Karpas-422 (cell line): ENCODE measurements around the gene GRK6. TPM values are rescaled to one million over a fixed set of nuclear protein-coding genes. Genes with fewer than 3 reads are reported as not detected.
A peak's percentile ranks its signal among the peaks of the same experiment; 100 is the strongest.

Source experiments
- DNase-seq: peaks from one replicate; pipeline ENCODE4 v3.0.0-alpha.2; 2015
- H2AFZ ChIP-seq: fragments of 200-600 bp; sonication (generic); 2 replicates; pipeline ENCODE4 v1.6.1; 2014; ENCODE audit warnings: antibody characterized with exemption, low read length, mixed read lengths
- H3K27ac ChIP-seq: fragments of 200-600 bp; sonication (generic); 2 replicates; pipeline ENCODE4 v1.5.1; 2014; ENCODE audit warnings: mild to moderate bottlenecking, low read length, moderate library complexity
- H3K27me3 ChIP-seq: fragments of 200-600 bp; sonication (generic); 2 replicates; pipeline ENCODE4 v1.6.1; 2014; ENCODE audit warnings: low read length, mixed read lengths
- H3K36me3 ChIP-seq: fragments of 200-600 bp; sonication (generic); 2 replicates; pipeline ENCODE4 v1.6.1; 2014; ENCODE audit warnings: low read length, mixed read lengths; ENCODE audit not compliant: insufficient read depth
- H3K4me1 ChIP-seq: fragments of 200-600 bp; sonication (generic); 2 replicates; pipeline ENCODE4 v1.6.1; 2014; ENCODE audit warnings: mild to moderate bottlenecking, low read length, mixed read lengths
- H3K4me2 ChIP-seq: fragments of 200-600 bp; sonication (generic); 2 replicates; pipeline ENCODE4 v1.6.1; 2014; ENCODE audit warnings: low read length, low read depth, mild to moderate bottlenecking; ENCODE audit not compliant: poor library complexity, severe bottlenecking
- H3K4me3 ChIP-seq: fragments of 200-600 bp; sonication (generic); 2 replicates; pipeline ENCODE4 v1.5.1; 2014; ENCODE audit warnings: mild to moderate bottlenecking, antibody characterized with exemption, low read length, mixed read lengths
- H3K79me2 ChIP-seq: fragments of 200-600 bp; sonication (generic); 2 replicates; pipeline ENCODE4 v1.6.1; 2014; ENCODE audit warnings: mild to moderate bottlenecking, low read length, mixed read lengths
- H3K9ac ChIP-seq: fragments of 200-600 bp; sonication (generic); 2 replicates; pipeline ENCODE4 v1.6.0; 2014; ENCODE audit warnings: low read length
- H3K9me2 ChIP-seq: fragments of 200-600 bp; sonication (generic), shearing (Covaris generic); replicated peaks from 2 replicates; pipeline ENCODE4 v1.6.0; 2014; ENCODE audit warnings: mild to moderate bottlenecking, low read length, moderate library complexity; ENCODE audit not compliant: insufficient read depth
- H3K9me3 ChIP-seq: fragments of 300-700, 200-600 bp; sonication (generic); 2 replicates; pipeline ENCODE4 v1.6.1; 2014; ENCODE audit warnings: low read length, mixed read lengths
- H4K20me1 ChIP-seq: fragments of 200-600 bp; sonication (generic); 2 replicates; pipeline ENCODE4 v1.6.1; 2014; ENCODE audit warnings: mild to moderate bottlenecking, antibody characterized with exemption, low read length, low read depth; ENCODE audit not compliant: insufficient read depth
- total RNA-seq: library from RNA; depleted of rRNA; stranded (reverse); fragments of >200 nt; shearing (Covaris generic); gene quantifications from 2 replicates; pipeline ENCODE4 v1.2.3, GENCODE V29; 2014; ENCODE audit warnings: low replicate concordance

GRK6 gene
- total RNA-seq, 1 experiment from 2014 or later: 45.5 TPM

DNA sequence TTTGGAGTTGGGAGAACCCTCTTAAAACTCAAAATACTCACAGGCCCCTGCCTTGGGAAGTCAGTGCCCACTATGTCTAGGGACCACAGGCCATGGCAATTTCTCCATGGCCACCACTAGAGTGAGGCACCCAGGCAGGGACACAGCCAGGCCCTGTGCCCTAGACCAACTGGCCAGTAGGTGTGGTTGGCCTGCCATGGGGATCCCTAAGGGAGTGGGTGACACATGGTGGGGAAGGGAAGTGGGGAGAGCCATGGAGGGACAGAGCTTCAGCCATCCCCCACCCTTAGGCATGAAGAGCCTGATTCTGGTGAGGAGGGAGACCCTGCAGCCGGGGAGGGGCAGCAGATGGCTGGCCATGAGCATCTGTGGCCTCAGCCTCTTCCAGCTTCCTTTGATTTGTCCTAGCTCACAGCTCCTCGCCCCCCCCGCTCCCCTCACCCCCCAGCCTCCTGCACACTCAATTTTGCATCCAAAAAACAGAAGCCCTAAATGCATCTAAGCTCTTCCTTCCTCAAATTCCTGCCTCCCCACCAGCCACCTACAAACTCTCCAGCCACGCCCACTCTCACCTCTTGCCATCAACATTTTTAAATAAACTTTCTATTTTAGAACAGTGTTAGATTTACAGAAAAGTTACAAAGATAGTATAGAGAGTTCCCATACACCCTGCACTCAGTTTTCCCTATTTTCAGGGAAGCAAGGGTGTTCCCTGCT, 48.5 kb downstream of the GRK6 start:
- Histone ChIP-seq H3K4me2 (no peak overlapping the region), H3K79me2 (peaks cover 23% of the 10 kb centered on the region), H3K9ac (no peak overlapping the region), H3K9me2 (no peaks in the 10 kb centered on the region), H3K27ac (no peak overlapping the region), H3K4me1 (peaks cover 28% of the 10 kb centered on the region), H2AFZ (no peak overlapping the region), H4K20me1 (no peaks in the 10 kb centered on the region; the same call in 1 of the 2 replicates), H3K27me3 (no peaks in the 10 kb centered on the region), H3K36me3 (no peaks in the 10 kb centered on the region), H3K4me3 (no peak overlapping the region), H3K9me3 (no peaks in the 10 kb centered on the region)
- DNase-seq: no peak

DNA sequence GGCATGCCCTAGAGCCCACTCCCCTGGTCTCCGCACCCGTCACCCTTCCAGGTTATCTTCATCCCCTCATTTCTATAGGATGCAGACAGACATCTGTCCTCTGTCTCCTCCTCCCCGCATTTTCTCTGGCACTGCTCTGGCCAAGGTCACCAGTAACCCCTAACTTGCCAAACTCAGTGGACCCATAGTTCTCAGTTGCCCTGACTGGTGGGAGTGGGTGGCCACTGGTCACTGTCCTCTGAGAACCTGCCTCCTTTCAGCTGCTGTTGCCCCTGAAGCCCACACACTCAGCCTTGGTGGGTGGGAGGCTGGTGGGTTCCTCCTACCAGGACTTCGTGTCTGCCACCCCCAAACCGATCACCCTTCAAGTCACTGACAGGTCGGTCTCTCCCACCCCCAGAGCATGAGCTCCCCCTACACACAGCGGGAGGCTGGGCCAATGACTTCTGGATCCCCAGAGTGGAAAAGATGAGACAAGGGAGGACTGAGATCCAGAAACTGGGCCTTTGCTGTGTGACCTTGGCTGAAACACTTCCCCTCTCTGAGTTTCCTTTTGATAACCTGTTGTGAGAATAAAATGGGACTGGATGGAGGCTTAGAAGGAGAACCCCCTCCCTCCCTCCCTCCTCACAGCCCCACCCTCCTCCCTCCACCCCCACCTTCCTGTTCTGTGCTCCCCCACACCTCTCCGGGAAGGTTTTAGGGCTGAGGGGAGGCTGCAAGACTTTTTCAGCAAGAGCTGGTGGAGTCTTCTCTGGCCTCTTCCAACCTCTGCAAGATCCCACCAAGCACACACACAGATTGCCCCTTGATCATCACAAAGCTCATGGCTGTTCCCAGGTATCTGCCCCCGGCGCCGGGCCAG, 49.3 kb downstream of the GRK6 start:
- peaks cover 28% of the 10 kb centered on the region for H3K4me1 ChIP-seq
- no peak overlapping the region for H2AFZ ChIP-seq

DNA sequence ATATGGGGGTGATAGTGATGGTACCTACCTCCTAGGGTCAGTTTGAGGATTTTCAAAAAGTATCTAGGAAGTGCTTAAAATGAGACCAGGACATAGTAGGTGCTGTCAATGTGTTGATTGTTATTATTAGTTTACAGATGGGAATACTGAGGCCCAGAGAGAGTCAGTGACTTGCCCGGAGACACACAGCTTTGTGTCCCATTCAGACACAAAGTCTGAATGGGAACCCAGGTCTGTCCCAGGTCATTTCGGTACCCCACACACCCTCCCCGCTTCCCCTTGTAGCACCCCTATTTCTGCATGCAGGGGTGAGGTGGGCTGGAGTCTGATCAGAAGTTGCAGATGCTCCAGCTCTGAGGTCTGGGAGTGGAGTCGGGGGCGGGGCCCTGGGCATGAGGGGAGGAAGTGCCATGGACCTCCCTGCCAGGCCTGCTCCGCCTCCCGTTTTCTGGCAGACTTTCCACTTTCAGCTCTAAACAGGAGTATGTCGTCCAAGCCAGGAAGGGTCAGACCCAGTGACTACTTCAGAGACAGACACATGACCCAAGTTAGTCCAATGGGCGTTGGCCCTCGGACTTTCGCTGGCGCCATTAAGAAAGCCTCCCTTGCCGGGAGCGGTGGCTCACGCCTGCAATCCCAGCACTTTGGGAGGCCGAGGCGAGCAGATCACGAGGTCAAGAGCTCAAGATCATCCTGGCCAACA, 50.2 kb downstream of the GRK6 start:
- Histone ChIP-seq H2AFZ (no peak overlapping the region), H4K20me1 (no peaks in the 10 kb centered on the region; the same call in 1 of the 2 replicates), H3K79me2 (peaks cover 10% of the 10 kb centered on the region), H3K27ac (no peak overlapping the region), H3K4me1 (peaks cover 25% of the 10 kb centered on the region), H3K9me2 (no peaks in the 10 kb centered on the region), H3K4me3 (no peak overlapping the region), H3K9ac (no peak overlapping the region), H3K9me3 (no peaks in the 10 kb centered on the region), H3K4me2 (no peak overlapping the region), H3K27me3 (no peaks in the 10 kb centered on the region), H3K36me3 (no peaks in the 10 kb centered on the region; the same call in 1 of the 2 replicates)
- DNase-seq: no peak

More for the DNA sequence above, 49.3 kb downstream of the GRK6 start:
- peaks cover 19% of the 10 kb centered on the region for H3K79me2 ChIP-seq
- no peak overlapping the region for H3K4me2 ChIP-seq
- no peaks in the 10 kb centered on the region for H3K9me3 ChIP-seq
- no peaks in the 10 kb centered on the region for H3K9me2 ChIP-seq
- H3K27ac ChIP-seq: no peak overlapping the region
- no peak for DNase-seq
- no peaks in the 10 kb centered on the region for H3K36me3 ChIP-seq
- H3K4me3 ChIP-seq: no peak overlapping the region
- no peak overlapping the region for H3K9ac ChIP-seq
- H4K20me1 ChIP-seq: no peaks in the 10 kb centered on the region; the same call in 1 of the 2 replicates
- no peaks in the 10 kb centered on the region for H3K27me3 ChIP-seq

DNA sequence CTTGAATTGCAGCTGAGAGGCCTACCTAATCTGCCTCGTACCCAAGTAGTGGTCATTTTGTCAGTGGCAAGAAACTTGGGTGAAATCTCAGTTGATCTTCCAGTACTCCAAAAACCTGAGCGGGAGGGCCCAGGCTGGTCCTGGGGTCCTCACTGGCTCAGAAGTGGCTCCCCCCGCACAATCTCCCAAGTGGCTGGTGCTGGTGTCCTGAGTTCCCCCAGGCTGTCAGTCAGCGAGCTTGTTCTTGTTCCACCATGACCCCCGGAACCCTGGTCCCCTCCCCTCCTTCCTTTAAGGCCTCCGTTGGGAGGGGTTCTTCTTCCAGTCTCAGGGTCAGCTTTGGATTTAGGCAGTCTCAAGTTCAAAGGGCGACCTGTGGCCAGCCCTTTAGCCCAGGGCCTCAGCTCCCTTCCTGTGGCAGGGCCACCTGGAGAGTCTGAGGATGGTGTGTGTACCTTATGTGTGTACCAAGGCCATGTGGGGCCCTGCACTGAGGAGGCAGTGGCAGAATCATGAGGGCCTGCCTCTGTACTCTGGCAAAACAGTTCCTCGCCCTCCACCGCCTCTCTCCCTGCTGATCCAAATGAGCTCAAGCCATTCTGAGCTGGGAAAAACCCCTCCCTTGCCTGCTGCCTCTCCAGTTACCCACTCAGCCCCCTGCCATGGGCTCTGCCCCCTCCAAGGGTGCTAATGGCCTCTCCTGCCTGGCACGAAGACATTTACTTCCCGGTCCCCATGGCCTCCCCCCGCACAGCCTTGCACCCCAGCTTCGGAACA, 51.4 kb downstream of the GRK6 start:
- Histone ChIP-seq H3K9me2 (no peaks in the 10 kb centered on the region), H3K9me3 (no peaks in the 10 kb centered on the region), H3K27ac (no peak overlapping the region), H3K36me3 (no peaks in the 10 kb centered on the region; the same call in 1 of the 2 replicates), H3K4me1 (peaks cover 16% of the 10 kb centered on the region), H3K9ac (no peak overlapping the region), H3K27me3 (no peaks in the 10 kb centered on the region), H3K4me3 (no peak overlapping the region), H4K20me1 (no peaks in the 10 kb centered on the region), H3K4me2 (no peak overlapping the region), H3K79me2 (no peaks in the 10 kb centered on the region), H2AFZ (no peak overlapping the region)
- no peak for DNase-seq

DNA sequence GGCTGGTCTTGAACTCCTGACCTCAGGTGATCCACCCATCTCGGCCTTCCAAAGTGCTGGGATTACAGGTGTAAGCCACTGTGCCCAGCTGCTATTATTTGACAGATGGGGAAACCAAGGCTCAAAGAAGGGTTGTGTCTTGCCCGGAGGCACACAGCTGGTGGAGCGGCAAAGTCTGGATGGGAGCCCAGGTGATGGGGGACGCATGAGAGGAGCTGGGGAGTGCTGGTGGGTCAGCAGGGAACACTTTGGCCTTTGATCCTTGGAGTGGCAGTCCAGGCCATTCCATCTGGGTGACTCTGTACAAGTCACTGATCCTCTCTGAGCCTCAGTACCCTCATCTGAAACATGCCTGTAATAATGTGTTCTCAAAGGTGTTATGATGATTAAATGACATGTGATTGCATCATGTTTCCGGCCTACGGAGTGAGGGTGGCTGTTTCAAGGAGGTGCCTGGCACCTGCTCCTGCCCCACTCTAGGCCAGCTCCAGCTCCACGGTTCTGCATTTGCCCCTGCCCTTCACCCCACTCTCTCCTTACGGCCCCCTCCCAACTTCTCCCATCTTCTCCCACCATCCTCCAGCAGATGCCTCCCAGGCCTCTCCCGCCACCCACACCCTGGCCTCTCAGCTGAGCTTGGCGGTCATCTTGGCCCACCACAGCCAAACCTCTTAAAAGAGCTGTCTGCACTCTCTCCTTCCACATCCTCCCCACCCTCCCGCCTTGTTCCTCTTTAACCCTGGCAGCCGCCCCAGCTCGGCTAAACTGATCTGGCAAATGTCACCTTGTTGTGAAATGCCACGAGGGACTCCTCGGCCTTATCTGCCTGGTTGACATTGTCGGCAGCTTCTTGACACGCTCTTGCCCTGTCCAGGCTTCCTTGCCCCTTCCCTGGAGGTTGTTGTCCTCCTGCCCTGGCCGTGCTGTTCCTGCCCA, 52.5 kb downstream of the GRK6 start:
- Histone ChIP-seq H3K27ac (peak overlapping the region; percentile 40; the same call in 1 of the 2 replicates), H3K9me3 (no peaks in the 10 kb centered on the region), H3K79me2 (no peaks in the 10 kb centered on the region), H3K9me2 (no peaks in the 10 kb centered on the region), H4K20me1 (no peaks in the 10 kb centered on the region), H3K27me3 (no peaks in the 10 kb centered on the region), H3K9ac (peak overlapping the region; percentile 34; the same call in 1 of the 2 replicates), H3K4me2 (no peak overlapping the region), H3K4me3 (no peak overlapping the region), H2AFZ (no peak overlapping the region), H3K36me3 (no peaks in the 10 kb centered on the region; the same call in 1 of the 2 replicates), H3K4me1 (peaks cover 15% of the 10 kb centered on the region)
- no peak for DNase-seq

DNA sequence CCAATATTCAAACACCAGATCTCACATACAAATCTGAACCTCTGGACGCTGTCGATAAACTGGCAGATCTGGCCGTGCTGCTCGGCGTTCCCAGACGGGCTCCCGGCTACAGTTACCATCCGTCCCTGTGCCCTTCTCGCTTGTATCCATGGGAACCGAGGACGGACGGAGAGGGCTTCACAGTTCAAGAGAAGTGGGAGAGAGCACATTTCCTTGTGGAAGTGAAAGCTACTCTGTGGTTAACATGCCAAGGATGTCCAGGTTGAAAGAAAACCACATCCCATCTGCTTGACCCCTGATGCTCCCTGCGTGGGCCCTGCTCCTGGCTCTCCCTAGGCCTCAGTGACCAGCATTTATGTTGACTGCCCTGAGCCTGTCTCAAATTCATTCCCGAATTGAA, 53.3 kb downstream of the GRK6 start:
- Histone ChIP-seq H3K36me3 (no peaks in the 10 kb centered on the region; the same call in 1 of the 2 replicates), H2AFZ (no peak overlapping the region), H3K4me3 (no peak overlapping the region), H3K4me2 (no peak overlapping the region), H3K9me2 (no peaks in the 10 kb centered on the region), H3K9ac (no peak overlapping the region), H4K20me1 (no peaks in the 10 kb centered on the region), H3K9me3 (no peaks in the 10 kb centered on the region), H3K27ac (no peak overlapping the region), H3K27me3 (no peaks in the 10 kb centered on the region), H3K4me1 (peaks cover 9% of the 10 kb centered on the region), H3K79me2 (no peaks in the 10 kb centered on the region)
- no peak for DNase-seq

DNA sequence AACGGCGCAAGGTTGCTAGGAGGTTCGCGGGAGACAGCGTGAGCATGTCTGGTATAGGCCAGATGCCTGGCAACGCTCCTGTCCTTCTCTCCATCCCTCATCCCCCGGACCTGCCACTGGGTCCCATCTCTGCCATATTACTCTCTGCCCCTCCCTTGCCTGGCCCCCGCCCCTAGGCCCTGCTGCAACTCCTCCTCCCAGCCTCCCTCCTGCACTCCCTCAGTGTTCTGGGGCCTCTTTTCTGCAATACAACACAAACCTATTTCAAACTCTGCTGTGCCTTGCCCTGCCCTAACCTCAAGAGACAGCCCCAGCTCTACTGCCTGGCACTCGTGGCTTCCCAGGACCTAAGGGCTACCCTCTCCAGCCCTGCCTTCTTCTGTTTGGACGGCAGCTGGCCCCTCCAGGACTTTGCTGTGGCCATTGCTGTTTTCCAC, 55.9 kb downstream of the GRK6 start:
- no peak overlapping the region for H3K27ac ChIP-seq
- H3K4me1 ChIP-seq: peaks cover 2% of the 10 kb centered on the region; the same call in 1 of the 2 replicates

More for the DNA sequence above, 55.9 kb downstream of the GRK6 start:
- DNase-seq: no peak
- Histone ChIP-seq H3K4me3 (no peak overlapping the region), H3K27me3 (no peaks in the 10 kb centered on the region), H3K9me3 (no peaks in the 10 kb centered on the region), H3K9me2 (no peaks in the 10 kb centered on the region), H3K79me2 (no peaks in the 10 kb centered on the region), H3K9ac (no peak overlapping the region), H3K4me2 (no peak overlapping the region), H2AFZ (no peak overlapping the region), H4K20me1 (no peaks in the 10 kb centered on the region), H3K36me3 (peaks cover 3% of the 10 kb centered on the region; the same call in 1 of the 2 replicates)
